Omental fat pad (tissue), 4 donors: Measurements from ENCODE around the gene ANKRD63. TPM values are rescaled to one million over a fixed set of nuclear protein-coding genes. Genes with fewer than 3 reads are reported as not detected.
A peak's percentile ranks its signal among the peaks of the same experiment; 100 is the strongest.

Experiments
- ATAC-seq: fragments of 150-250 bp; one replicate; pipeline ENCODE4 v1.9.1; 2016; ENCODE audit warnings: mild to moderate bottlenecking, moderate library complexity; ENCODE audit not compliant: low FRiP score
- DNase-seq: peaks from one replicate; pipeline ENCODE4 v3.0.0-alpha.2; 2019; ENCODE audit warnings: low spot score
- total RNA-seq, 4 donors: library from RNA; depleted of rRNA; stranded (reverse); fragments of >200 nt; gene quantifications; one replicate each; pipeline ENCODE4 v1.1.0, GENCODE V29; 2016
- TF ChIP-seq, protein P1 (sequence below), 3 donors: fragments of 450-650 bp; IDR thresholded peaks; one replicate each; pipeline ENCODE4 v1.5.1; 2016 to 2017; ENCODE audit warnings: antibody characterized with exemption in 3 of 3, mild to moderate bottlenecking in 3 of 3, moderate library complexity in 2 of 3

ANKRD63 gene
- total RNA-seq, 4 donors from 2014 or later = not detected

DNA sequence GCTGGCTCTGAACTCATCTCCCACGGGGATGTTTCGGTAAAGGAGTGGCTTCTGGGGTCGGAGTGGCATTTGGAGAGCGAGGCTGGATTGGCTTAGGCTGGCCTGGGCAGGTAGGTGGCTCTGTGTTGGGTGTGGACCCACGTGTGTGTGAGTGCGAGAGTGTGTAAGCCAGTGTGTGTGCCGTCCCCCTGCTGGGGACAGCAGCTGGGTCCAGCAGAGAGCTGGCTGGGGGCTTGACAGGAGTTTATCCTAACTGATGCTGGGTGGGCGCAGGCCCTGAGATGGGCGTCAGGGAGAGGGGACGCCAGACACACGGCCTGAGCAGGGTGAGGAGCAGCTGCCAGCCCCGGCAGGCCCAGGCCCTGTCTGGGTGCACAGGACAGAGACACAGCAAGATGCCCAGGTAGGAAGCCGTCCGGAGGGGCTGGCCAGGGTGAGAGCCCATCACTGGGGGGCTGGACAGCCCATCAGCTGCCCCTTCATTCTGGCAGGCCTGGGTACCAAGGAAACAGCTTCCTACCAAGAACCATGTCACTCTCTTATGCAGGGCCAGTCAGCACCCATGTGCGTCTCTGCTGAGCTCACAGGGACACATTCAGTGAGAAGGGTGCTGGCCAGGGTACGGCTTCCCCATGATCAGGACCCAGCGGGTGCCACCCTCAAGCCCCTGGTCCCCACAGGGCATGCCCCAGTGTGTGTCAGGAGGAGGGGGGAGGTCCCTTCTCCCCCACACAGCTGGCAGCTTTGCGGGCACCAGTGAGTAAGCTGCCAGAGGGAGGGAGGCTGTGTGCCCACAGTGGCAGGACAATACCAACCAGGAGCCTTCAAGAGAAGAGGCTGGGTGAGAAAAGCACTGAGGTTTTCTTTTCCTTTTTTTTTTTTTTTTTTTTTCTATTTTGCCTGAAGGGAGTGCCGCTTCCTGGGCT, 42.9 kb downstream of the ANKRD63 start:
- ATAC-seq (no peak), DNase-seq (no peak)
- TF ChIP-seq, protein P1, sequence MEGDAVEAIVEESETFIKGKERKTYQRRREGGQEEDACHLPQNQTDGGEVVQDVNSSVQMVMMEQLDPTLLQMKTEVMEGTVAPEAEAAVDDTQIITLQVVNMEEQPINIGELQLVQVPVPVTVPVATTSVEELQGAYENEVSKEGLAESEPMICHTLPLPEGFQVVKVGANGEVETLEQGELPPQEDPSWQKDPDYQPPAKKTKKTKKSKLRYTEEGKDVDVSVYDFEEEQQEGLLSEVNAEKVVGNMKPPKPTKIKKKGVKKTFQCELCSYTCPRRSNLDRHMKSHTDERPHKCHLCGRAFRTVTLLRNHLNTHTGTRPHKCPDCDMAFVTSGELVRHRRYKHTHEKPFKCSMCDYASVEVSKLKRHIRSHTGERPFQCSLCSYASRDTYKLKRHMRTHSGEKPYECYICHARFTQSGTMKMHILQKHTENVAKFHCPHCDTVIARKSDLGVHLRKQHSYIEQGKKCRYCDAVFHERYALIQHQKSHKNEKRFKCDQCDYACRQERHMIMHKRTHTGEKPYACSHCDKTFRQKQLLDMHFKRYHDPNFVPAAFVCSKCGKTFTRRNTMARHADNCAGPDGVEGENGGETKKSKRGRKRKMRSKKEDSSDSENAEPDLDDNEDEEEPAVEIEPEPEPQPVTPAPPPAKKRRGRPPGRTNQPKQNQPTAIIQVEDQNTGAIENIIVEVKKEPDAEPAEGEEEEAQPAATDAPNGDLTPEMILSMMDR (IDR thresholded peaks at IDR 0.05) = no peak

DNA sequence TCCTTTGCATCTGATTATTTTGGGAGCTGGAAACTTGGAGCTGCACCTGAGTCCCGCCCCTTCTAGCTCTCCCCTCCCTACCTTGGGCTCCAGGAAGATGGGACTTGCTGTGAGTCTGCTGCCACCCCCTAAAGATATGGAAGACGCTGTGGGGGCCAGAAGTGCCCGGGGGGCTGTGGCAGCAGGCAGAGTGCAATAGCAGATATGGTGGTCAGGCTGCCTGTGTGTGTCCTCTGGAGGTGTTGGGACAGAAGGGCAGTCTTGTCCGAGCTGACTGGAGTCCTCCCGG, 43.5 kb downstream of the ANKRD63 start:
- DNase-seq (no peak), ATAC-seq (no peak)
- TF ChIP-seq, protein P1 (IDR thresholded peaks at IDR 0.05) = no peak

DNA sequence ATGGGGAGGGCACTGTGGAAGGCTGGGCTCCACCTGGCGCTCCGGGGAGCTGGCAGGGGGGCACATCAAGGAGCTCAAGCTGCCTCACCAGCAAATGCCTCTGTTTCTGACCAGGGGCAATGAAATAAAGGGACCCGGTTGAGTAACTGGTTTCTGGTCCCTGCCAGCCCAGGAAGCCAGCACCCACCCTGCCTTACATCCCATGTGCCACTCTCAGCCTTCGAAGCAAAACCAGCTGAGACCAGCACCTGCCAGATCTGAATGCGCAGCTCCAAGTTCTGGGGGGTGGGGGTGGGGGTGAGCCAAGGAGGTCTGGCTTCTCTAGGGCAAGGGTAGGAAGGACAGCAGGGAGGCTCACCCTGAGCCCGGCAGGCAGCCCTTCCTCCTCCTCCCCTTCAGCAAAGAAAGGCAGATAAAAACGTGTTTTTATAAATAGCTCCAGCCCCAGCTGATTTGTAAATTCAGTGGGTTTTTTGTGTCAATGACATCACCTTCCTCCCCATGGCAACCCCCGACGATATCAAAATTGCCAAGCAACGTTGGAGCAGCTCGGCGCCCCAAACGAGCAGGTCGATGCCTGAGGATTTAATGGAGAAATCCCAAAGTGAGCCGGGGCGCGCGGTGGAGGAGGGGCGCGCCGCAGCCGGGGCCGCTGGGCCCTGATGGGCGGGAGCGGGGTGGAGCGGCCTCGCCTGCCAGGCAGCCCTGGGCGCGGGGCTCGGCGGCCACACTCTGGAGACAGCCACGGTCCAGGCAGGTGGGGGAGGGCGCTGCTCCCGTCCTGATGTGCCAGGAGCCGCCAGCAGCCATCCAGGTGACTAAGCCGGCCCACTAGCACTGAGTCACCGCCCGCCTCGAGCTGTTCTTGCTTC, 44.1 kb downstream of the ANKRD63 start, which contains the start of gene PAK6:
Gene PAK6, plus strand, starts transcription at position 532 of the 872 bp plus-strand sequence. CDS start 25,723 bp downstream, outside the sequence.
- peak; percentile 95 for ATAC-seq
- DNase-seq = peak; percentile 42
- TF ChIP-seq, protein P1 (IDR thresholded peaks at IDR 0.05) = no peak

DNA sequence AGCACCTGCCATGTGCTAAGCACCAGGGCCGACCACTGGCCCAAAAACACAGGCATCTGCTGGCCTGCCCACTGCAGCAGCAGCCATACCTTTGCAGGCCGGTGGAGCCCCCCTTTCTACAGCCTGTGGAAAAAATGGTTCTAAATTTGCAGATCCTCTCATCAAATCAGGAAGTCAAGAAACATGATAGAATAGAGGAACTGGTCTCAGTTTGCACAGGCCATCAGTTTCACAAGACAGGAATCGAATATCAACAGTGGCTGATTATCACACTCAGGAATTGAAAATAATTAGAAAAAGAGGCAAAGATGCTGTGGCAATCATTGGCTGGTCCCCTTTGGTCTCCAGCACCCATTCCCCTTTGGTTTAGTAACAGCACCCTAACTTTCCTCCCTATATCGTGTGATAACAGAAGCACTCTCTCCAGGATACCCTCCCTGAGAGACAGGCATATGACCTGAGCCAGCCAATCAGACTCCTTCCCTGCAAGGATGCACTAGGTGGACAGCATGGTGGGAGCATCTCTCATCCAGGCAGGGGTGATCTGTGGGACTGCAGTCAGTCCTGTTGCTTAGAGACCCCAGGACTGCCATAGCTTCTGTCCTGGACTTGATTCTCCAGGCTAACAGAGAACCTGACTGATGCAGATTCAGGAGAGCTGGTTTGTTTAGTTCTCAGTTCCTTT, 47.5 kb downstream of the ANKRD63 start:
- ATAC-seq (no peak), DNase-seq (no peak)
- TF ChIP-seq, protein P1 (IDR thresholded peaks at IDR 0.05) = no peak

DNA sequence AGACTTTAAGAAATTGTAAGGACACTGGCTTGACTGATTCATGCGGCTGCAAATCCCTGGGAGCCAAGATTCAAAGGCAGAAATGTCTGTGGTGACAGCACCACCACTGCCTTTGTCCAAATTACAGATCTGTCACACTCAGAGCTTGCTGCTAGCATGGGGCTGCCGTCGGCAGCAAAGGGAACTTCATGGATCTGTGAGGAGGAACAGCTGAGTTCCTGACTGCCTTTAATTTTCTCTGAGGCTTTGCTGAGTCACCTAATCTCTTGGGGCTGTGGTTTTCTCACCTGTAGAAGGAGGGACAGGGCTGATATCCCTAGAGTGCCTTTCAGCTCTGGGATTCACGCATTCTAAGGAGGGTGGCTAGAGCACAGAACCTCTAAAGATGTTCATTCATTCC, 48.1 kb downstream of the ANKRD63 start:
- TF ChIP-seq, protein P1 (IDR thresholded peaks at IDR 0.05) = no peak
- ATAC-seq = no peak

DNA sequence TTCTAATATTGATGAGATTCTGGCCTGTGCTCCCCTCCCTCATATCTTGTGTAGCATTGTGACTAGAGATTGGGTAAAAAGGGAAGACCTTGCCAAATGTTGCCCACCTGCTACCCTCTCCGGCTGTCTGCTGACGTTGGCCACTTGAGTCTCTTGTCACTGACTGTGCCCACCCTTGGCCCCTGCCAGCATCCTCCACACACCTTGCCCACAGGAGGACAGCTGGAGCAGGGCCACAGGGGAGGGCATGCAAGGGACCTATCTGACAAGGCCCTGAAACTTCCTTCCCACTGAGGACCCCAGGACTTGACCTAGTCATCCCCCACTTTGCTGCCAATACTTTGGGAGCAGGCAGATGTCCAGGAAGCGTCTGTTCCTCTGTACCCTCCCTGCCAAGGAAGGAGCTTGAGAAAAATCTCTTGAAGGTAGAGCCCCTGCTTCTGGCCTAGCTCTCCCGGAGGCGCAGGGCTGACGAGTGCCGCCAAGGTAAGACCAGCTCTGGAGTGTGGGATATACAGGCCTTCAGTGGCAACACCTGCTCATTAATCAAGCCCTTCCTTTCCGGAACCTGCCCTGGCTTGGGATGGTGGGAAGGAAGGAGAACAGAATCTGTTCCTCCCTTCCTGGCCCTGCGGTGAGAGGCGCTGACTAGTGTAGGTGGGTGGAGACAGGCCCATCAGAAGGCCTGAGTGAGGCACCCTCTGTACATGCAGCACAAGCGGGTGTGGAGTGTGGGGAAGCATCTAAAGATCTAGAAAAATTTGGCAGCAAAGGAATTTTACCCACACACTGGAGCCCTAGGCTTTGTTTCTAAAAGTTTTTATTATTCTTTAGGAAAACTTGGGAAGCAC, 48.9 kb downstream of the ANKRD63 start:
- no peak for DNase-seq
- TF ChIP-seq, protein P1 (IDR thresholded peaks at IDR 0.05) = no peak
- ATAC-seq = no peak

More for the DNA sequence above, 48.1 kb downstream of the ANKRD63 start:
- no peak for DNase-seq
